GM15510 (cell line): ENCODE results near the gene TLE3.

ENCODE experiments used
- POLR2A ChIP-seq: IDR thresholded peaks from 3 replicates; pipeline ENCODE4 v1.6.1; 2011; ENCODE audit warnings: borderline replicate concordance; ENCODE audit not compliant: insufficient read length; ENCODE audit errors: extremely low read depth

TLE3 gene

GRCh38 chr15:70059476-70060213 is 38.1 kb downstream of the TLE3 start:
- TF ChIP-seq POLR2A = no peak

GRCh38 chr15:70058642-70059360 is 38.9 kb downstream of the TLE3 start:
- TF ChIP-seq POLR2A = peak; percentile 15

DNA sequence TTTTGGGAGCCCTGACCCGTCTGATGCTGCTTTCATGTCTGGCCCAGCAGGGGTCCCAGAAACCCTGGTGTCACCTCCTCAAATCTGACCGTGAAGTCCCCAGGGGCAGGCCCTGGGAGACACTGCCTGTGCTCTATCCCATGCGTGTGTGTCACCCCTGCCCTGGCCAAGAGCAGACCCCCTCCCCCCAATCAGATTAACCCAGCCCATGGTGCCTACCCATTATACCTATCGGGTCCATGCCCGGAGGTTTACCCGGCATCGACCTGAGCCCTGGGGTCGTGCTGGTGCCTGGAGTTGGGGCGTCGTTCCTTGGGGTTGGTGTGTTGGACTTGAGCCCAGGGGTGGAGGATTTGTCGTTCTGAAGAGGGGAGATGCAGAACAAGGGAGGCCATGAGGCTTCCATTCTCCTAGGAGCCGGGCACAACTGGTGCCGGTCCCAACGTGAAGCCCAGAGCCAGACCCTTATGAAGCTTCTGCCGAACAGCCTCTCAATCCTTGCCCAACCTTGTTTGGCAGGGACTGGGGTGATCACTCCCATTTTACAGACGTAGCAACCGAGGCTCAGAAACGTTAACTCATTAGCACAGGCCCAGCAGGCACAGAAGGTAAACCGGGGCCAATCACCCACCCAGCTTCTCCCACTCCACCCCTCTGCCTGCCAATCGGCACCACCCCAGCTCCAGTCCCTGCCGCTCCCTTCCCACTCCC is 39.6 kb downstream of the TLE3 start:
- TF ChIP-seq POLR2A = no peak

- TF ChIP-seq POLR2A = no peak
These were observed 41.5 kb downstream of the TLE3 start for GRCh38 chr15:70056091-70056680.

DNA sequence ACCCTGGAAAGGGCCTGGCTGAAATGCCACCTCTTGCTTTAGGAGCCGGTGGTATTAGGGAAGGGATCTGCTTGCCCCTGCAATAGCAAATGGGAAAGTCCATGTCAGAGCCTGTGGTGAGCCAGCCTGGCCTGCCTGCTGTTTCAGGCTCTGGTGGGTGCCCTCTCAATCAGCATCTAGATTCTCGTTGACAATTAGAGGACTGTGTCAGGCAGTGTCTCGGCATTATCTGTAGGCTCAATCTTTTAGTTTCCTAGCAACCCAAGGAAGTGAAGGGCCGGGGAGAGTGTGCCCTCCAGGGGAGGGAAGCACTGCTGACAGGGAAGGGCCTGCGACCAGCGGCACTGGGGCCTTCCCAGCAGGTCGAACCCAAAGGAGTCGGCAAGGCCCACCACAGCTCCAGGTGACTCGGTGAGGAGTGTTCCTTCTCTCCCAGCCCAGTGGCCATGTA is 42.1 kb downstream of the TLE3 start:
- no peak for TF ChIP-seq POLR2A

DNA sequence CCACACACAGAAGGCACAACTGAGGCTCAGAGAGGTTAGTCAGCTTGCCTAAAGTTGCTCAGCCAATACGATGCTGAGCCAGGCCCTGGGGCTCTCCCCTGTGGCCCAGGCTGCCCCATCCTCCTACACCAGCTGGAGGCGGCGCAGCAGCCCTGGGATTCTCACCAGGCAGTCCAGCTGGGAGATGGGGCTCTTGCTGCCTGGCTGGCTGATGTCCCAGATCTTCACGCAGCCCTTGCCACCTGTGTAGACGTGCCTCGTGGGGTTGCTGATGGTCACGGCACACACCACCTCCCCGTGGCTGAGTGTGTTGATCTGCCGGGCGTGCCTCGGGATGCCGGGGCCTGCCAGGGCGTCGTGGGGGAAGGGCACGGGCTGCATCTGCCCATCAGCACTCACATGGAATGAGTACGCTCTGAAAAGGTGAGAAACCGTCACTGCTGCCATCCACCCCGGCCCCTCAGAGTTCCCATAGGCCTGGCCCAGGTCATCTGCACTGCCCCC is 42.8 kb downstream of the TLE3 start:
- TF ChIP-seq POLR2A = no peak

- TF ChIP-seq POLR2A = no peak
These were observed 43.4 kb downstream of the TLE3 start for GRCh38 chr15:70054366-70054765.

DNA sequence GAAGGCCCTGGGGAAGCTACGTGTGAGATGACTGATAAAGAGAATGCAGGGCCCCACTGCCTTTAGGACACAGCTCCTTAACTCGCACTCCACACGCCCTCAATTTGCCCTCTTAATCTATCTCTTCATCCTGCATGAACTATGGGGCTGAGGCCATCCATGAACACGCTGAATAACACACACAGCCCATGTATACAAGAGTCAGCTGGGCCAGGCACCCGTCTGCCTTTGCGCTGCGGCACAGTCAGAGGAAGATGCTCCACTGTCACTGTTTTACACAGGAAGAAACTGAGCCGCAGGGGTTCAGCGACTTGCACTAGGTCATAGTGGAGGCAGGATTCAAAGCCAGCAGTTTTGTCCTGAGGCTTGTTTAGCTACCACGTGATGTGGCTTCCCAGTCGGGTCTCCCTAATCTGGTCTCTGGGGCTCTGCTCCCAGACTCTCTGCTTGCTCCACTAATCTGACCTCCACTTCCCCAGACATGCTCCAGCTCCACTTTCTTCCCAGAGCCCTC is 43.9 kb downstream of the TLE3 start:
- TF ChIP-seq POLR2A = no peak

GRCh38 chr15:70053001-70053715 is 44.6 kb downstream of the TLE3 start:
- no peak for TF ChIP-seq POLR2A

GRCh38 chr15:70051948-70052633 is 45.6 kb downstream of the TLE3 start:
- TF ChIP-seq POLR2A = no peak

GRCh38 chr15:70050970-70051369 is 46.7 kb downstream of the TLE3 start:
- TF ChIP-seq POLR2A = no peak

GRCh38 chr15:70050441-70050840 is 47.3 kb downstream of the TLE3 start:
- TF ChIP-seq POLR2A = no peak

DNA sequence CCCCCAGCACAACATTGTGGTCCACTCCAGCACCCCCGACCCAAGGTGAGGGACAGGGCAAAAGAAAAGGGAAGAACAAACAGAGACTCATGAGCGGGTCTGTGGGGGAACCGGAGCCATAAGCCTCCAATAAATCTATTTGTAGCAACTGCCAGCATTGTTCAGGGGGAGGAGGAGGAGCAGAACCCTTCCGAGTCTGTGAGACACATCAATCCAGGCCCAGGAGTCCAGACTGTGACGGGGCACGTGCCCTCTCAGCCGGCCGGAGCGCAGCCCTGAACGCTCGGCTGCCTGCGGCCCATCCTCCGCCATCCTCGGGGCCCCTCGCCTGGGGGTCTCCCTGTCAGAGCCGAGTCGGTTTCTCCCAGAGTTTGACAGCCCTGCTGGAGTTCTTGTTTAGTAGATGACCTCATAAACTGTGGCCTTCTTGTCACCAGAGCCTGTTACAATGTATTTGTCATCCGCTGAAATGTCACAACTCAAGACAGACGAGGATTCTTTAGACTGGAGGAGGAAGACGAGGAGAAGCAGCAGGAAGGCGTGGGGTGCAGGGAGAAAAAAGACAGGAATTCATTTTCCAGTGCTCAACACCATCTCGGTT is 47.9 kb downstream of the TLE3 start:
- TF ChIP-seq POLR2A = no peak

DNA sequence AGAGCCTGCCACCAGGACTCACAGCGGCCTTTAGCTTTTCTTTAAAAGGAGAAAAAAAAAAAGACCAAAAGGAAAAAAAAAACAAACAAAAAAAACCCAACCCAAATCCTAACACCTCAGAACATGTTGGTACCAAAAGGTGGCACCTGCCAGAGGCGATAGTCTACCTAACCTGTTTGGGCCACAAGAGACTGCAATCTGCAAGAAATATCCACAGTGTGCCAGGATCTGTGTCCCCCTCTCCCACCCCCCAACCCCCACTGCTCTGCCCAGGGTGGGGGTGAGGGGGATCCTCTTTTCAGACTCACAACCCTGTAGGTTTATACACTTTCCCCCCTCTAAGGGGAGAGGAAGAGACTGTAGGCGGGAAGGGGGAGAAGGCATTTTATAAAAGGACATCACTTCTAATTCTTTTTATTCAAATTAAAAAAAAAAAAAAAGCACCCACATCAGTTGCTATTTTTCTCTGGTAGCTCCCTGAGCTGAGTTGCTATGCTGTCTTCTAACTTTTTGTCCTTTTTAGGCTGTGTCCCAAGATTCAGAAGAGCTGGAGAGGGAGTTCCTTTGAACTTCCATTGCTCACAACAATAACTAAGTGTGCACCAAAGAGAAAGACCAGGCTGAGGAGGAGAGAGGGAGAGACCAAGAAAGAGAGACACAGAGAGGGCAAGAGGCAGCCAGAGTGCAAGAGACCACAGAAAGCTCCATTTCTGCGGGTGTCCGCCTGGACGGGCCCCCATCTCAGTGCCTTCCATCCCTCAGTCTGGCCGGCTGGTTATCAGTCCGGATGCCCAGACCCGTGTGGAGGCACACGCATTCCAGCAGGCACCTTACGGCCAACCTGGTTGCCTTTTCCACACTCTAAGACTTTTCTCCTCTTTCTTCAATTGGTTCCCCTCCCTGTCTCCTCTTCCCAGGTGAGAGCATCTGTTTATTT is 48.9 kb downstream of the TLE3 start:
- no peak for TF ChIP-seq POLR2A
